H9 (cell line): ENCODE data around the gene ATP13A3. TPM values are rescaled to one million over a fixed set of nuclear protein-coding genes. Genes with fewer than 3 reads are reported as not detected.

Experiments
- DNase-seq: peaks from one replicate; pipeline ENCODE4 v3.0.0-alpha.2; 2017
- H2AFZ ChIP-seq: one replicate; pipeline ENCODE4 v1.6.1; 2013; ENCODE audit warnings: mild to moderate bottlenecking, low read length, control low read depth, moderate library complexity
- H2AK5ac ChIP-seq: 2 replicates; pipeline ENCODE4 v1.6.1; 2013; ENCODE audit warnings: low read length, control low read depth, mixed read lengths; ENCODE audit not compliant: insufficient read length
- H2BK120ac ChIP-seq: one replicate; pipeline ENCODE4 v1.6.1; 2013; ENCODE audit warnings: low read depth, mild to moderate bottlenecking, low read length, control low read depth, inconsistent platforms; ENCODE audit not compliant: poor library complexity, severe bottlenecking
- H2BK12ac ChIP-seq: 2 replicates; pipeline ENCODE4 v1.6.1; 2013; ENCODE audit warnings: low read length, control low read depth, mixed read lengths, low read depth; ENCODE audit not compliant: insufficient read length
- H2BK15ac ChIP-seq: 2 replicates; pipeline ENCODE4 v1.6.1; 2013; ENCODE audit warnings: low read depth, low read length, control low read depth
- H2BK20ac ChIP-seq: one replicate; pipeline ENCODE4 v1.6.1; 2013; ENCODE audit warnings: low read depth, mild to moderate bottlenecking, low read length, control low read depth, inconsistent platforms; ENCODE audit not compliant: poor library complexity, severe bottlenecking
- H2BK5ac ChIP-seq: 2 replicates; pipeline ENCODE4 v1.6.1; 2013; ENCODE audit warnings: low read length, control low read depth, mixed read lengths; ENCODE audit not compliant: insufficient read length
- H3K14ac ChIP-seq: 2 replicates; pipeline ENCODE4 v1.6.1; 2013; ENCODE audit warnings: low read length, control low read depth; ENCODE audit not compliant: insufficient read depth
- H3K18ac ChIP-seq: 2 replicates; pipeline ENCODE4 v1.6.1; 2013; ENCODE audit warnings: low read depth, mild to moderate bottlenecking, mixed read lengths, low read length, control low read depth; ENCODE audit not compliant: insufficient read length
- H3K23ac ChIP-seq: 2 replicates; pipeline ENCODE4 v1.6.1; 2013; ENCODE audit warnings: low read length, control low read depth, mixed read lengths, low read depth; ENCODE audit not compliant: insufficient read length
- H3K23me2 ChIP-seq: 2 replicates; pipeline ENCODE4 v1.6.1; 2013; ENCODE audit warnings: low read depth, mild to moderate bottlenecking, mixed read lengths, low read length, control low read depth; ENCODE audit not compliant: insufficient read length, poor library complexity, severe bottlenecking
- H3K27ac ChIP-seq: 2 replicates; pipeline ENCODE4 v1.5.1; 2013; ENCODE audit warnings: low read length, control low read depth, mixed read lengths, low read depth; ENCODE audit not compliant: insufficient read length
- H3K27me3 ChIP-seq: 2 replicates; pipeline ENCODE4 v1.6.1; 2013; ENCODE audit warnings: low read length, control low read depth, inconsistent platforms; ENCODE audit not compliant: insufficient read depth
- H3K4ac ChIP-seq: 2 replicates; pipeline ENCODE4 v1.6.1; 2013; ENCODE audit warnings: low read depth, mild to moderate bottlenecking, control low read depth, inconsistent platforms, low read length, moderate library complexity
- H3K4me1 ChIP-seq: 2 replicates; pipeline ENCODE4 v1.6.1; 2013; ENCODE audit warnings: low read length, control low read depth, inconsistent platforms; ENCODE audit not compliant: insufficient read depth
- H3K4me2 ChIP-seq: 2 replicates; pipeline ENCODE4 v1.6.1; 2013; ENCODE audit warnings: low read length, control low read depth, mixed read lengths; ENCODE audit not compliant: insufficient read length, insufficient read depth
- H3K56ac ChIP-seq: 2 replicates; pipeline ENCODE4 v1.6.1; 2013; ENCODE audit warnings: low read depth, mild to moderate bottlenecking, mixed read lengths, low read length, control low read depth; ENCODE audit not compliant: insufficient read length
- H3K79me1 ChIP-seq: 2 replicates; pipeline ENCODE4 v1.6.1; 2013; ENCODE audit warnings: low read depth, mild to moderate bottlenecking, moderate library complexity, low read length, control low read depth, inconsistent platforms; ENCODE audit not compliant: insufficient read depth, poor library complexity, severe bottlenecking
- H3K79me2 ChIP-seq: 2 replicates; pipeline ENCODE4 v1.6.1; 2013; ENCODE audit warnings: low read length, control low read depth, inconsistent platforms; ENCODE audit not compliant: insufficient read depth
- H3K9ac ChIP-seq: 2 replicates; pipeline ENCODE4 v1.6.1; 2013; ENCODE audit warnings: low read length, control low read depth, mixed read lengths; ENCODE audit not compliant: insufficient read length; ENCODE audit errors: extremely low read depth
- H3K9me3 ChIP-seq: one replicate; pipeline ENCODE4 v1.6.1; 2013; ENCODE audit warnings: low read depth, low read length, inconsistent platforms; ENCODE audit not compliant: control insufficient read depth
- H3T11ph ChIP-seq: one replicate; pipeline ENCODE4 v1.6.1; 2013; ENCODE audit warnings: mild to moderate bottlenecking, low read length, control low read depth, inconsistent platforms
- H4K20me1 ChIP-seq: one replicate; pipeline ENCODE4 v1.6.1; 2013; ENCODE audit not compliant: control insufficient read depth, insufficient read length, insufficient read depth
- H4K5ac ChIP-seq: 2 replicates; pipeline ENCODE4 v1.6.1; 2013; ENCODE audit warnings: low read depth, mild to moderate bottlenecking, mixed read lengths, low read length, control low read depth; ENCODE audit not compliant: insufficient read length
- H4K8ac ChIP-seq: replicated peaks from 2 replicates; pipeline ENCODE4 v1.6.1; 2013; ENCODE audit warnings: low read length, control low read depth, mixed read lengths, low read depth; ENCODE audit not compliant: insufficient read length
- H4K91ac ChIP-seq: 2 replicates; pipeline ENCODE4 v1.6.1; 2013; ENCODE audit warnings: low read depth, mild to moderate bottlenecking, moderate library complexity, mixed read lengths, low read length, control low read depth; ENCODE audit not compliant: insufficient read length
- H3K27ac Mint-ChIP-seq, 3 experiments: 2 replicates in 2 of 3; 3 replicates in 1 of 3; pipeline ENCODE4 v1.8.0; 2020 to 2021; ENCODE audit warnings: mixed read lengths in 3 of 3, mild to moderate bottlenecking in 1 of 3, moderate library complexity in 1 of 3
- H3K27me3 Mint-ChIP-seq: 2 replicates; pipeline ENCODE4 v1.8.0; 2021; ENCODE audit warnings: low read depth, mild to moderate bottlenecking, moderate library complexity, mixed read lengths
- H3K36me3 Mint-ChIP-seq, 3 experiments: 2 replicates in 2 of 3; 3 replicates in 1 of 3; pipeline ENCODE4 v1.8.0; 2020 to 2021; ENCODE audit warnings: low read depth in 3 of 3, mixed read lengths in 3 of 3; ENCODE audit not compliant: insufficient read depth in 1 of 3
- H3K4me1 Mint-ChIP-seq, 2 experiments: 2 replicates each; pipeline ENCODE4 v1.8.0; 2020; ENCODE audit warnings: mixed read lengths in 2 of 2
- H3K4me3 Mint-ChIP-seq, 2 experiments: 2 replicates in 1 of 2; 3 replicates in 1 of 2; pipeline ENCODE4 v1.8.0; 2020 to 2021; ENCODE audit warnings: mild to moderate bottlenecking in 2 of 2, mixed read lengths in 2 of 2, moderate library complexity in 1 of 2
- H3K9me3 Mint-ChIP-seq, 2 experiments: 2 replicates in 1 of 2; 3 replicates in 1 of 2; pipeline ENCODE4 v1.8.0; 2020; ENCODE audit warnings: mild to moderate bottlenecking in 2 of 2, mixed read lengths in 2 of 2, moderate library complexity in 1 of 2
- CTCF ChIP-seq: fragments of 200-600 bp; sonication (generic); conservative IDR thresholded peaks from 3 replicates; pipeline ENCODE4 v1.8.0; 2021; ENCODE audit warnings: antibody characterized with exemption, mild to moderate bottlenecking
- WGBS: extraction: QIAGEN DNeasy Blood & Tissue Kit; methylation state at CpG from one replicate; pipeline ENCODE4 v1.1.7; 2013; ENCODE audit warnings: missing lambda C conversion rate, low lambda C conversion rate, mixed read lengths; ENCODE audit not compliant: insufficient read length; ENCODE audit errors: extremely low coverage; 5-methylcytosine and 5-hydroxymethylcytosine counted together
- total RNA-seq: library from RNA; stranded (reverse); gene quantifications from 2 replicates; pipeline ENCODE4 v1.2.1, GENCODE V29; 2021

Gene ATP13A3
- total RNA-seq, 1 experiment from 2014 or later, result 78.5 TPM

GRCh38 chr3:194507571-194507970, 20.8 kb upstream of the ATP13A3 start:
- no peak overlapping the region for H3K9ac ChIP-seq
- no peak overlapping the region for H2AFZ ChIP-seq
- WGBS, result no CpG with 5 or more reads among the region's 12 CpGs

More at GRCh38 chr3:194507571-194507970, 20.8 kb upstream of the ATP13A3 start:
- Histone ChIP-seq H2BK5ac (no peak overlapping the region), H2AK5ac (no peak overlapping the region), H2BK15ac (no peak overlapping the region), H3K4me2 (no peak overlapping the region), H3K4ac (no peak overlapping the region), H3T11ph (no peak overlapping the region), H3K4me1 (no peaks in the 10 kb centered on the region), H3K79me1 (no peaks in the 10 kb centered on the region), H4K91ac (no peak overlapping the region), H3K56ac (no peak overlapping the region), H3K23me2 (no peaks in the 10 kb centered on the region), H4K8ac (no peak overlapping the region), H3K27me3 (no peaks in the 10 kb centered on the region), H2BK20ac (no peak overlapping the region), H3K18ac (no peak overlapping the region), H3K14ac (no peak overlapping the region; the same call in 1 of the 2 replicates), H3K9me3 (no peaks in the 10 kb centered on the region), H3K23ac (no peak overlapping the region), H4K5ac (no peak overlapping the region), H3K79me2 (no peaks in the 10 kb centered on the region), H4K20me1 (no peaks in the 10 kb centered on the region), H2BK12ac (no peak overlapping the region), H2BK120ac (no peak overlapping the region), H3K27ac (no peak overlapping the region)
- no peak for TF ChIP-seq CTCF
- H3K27ac Mint-ChIP-seq, result no peak overlapping the region
- peaks cover 0 to 2% of the 10 kb centered on the region in 2 experiments; a peak in 1 of 4 replicates for H3K4me1 Mint-ChIP-seq
- H3K9me3 Mint-ChIP-seq, result no peaks in the 10 kb centered on the region
- no peaks in the 10 kb centered on the region; the same call in 1 of the 2 replicates for H3K27me3 Mint-ChIP-seq
- no peak overlapping the region for H3K4me3 Mint-ChIP-seq
- DNase-seq, result no peak
- H3K36me3 Mint-ChIP-seq, result no peaks in the 10 kb centered on the region
